ENCODE data around the gene MSH6.

DNA sequence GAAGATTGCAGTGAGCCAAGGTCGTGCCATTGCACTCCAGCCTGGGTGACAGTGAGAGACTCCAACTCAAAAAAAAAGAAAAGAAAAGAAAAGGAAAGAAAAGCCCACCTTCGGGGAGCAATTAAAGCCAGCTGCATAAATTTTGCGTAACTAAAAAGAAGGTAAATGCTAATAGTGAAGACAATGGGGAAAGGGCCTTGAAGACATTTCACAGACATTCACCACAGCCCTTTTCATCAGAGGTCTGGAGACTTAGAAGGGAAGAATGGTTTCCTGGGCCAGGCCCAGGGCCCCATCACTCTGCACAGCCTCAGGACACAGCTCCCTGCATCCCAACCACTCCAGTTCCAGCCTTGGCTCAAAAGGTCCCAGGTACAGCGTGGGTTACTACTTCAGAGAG is 35.1 kb upstream of the MSH6 start:
- TF ChIP-seq CTCF (IDR thresholded peaks at IDR 0.05) (no peak), POLR2A (IDR thresholded peaks at IDR 0.05) (no peak)
